IMR-90 (cell line): ENCODE data around the gene GGT6. TPM values are rescaled to one million over a fixed set of nuclear protein-coding genes. Genes with fewer than 3 reads are reported as not detected.
A peak's percentile ranks its signal among the peaks of the same experiment; 100 is the strongest.

ENCODE experiments used
- ATAC-seq: fragments of 200-7000 bp; cut with Tn5 transposase; 2 replicates; pipeline ENCODE4 v1.9.1; 2020; ENCODE audit warnings: low read depth, mild to moderate bottlenecking, moderate library complexity
- BruUV-seq: library from RNA; stranded (reverse); fragments of 400-500 nt; replicated peaks from 2 replicates; lab custom pipeline; 2021; lab: Mats Ljungman, UMichigan
- CTCF ChIA-PET: fragments of 300-600 bp; formaldehyde crosslinking; extraction: SDS; loops from one replicate; lab custom pipeline; 2021; ENCODE audit warnings: antibody characterized with exemption; lab: Yijun Ruan, JAX
- POLR2A ChIA-PET: fragments of 300-600 bp; sonication (Branson Sonifier 250); formaldehyde crosslinking; loops from one replicate; lab custom pipeline; 2022; ENCODE audit warnings: antibody characterized with exemption; ENCODE audit not compliant: unreplicated experiment; lab: Charles Lee
- DNase-seq: peaks from one replicate; pipeline ENCODE4 v3.0.0; 2013
- H2AFZ ChIP-seq: replicated peaks from 2 replicates; pipeline ENCODE3; 2013; ENCODE audit warnings: low read length, mild to moderate bottlenecking; ENCODE audit not compliant: poor library complexity
- H2AK5ac ChIP-seq: 2 replicates; pipeline ENCODE4 v1.6.1; 2013; ENCODE audit warnings: low read depth, low read length, inconsistent platforms
- H2AK9ac ChIP-seq: replicated peaks from 2 replicates; pipeline ENCODE3; 2013; ENCODE audit warnings: mild to moderate bottlenecking, low read depth, low read length, moderate library complexity; ENCODE audit not compliant: poor library complexity
- H2BK120ac ChIP-seq: 2 replicates; pipeline ENCODE4 v1.6.1; 2013; ENCODE audit warnings: low read depth, low read length, inconsistent platforms
- H2BK15ac ChIP-seq: 3 replicates; pipeline ENCODE4 v1.6.1; 2013; ENCODE audit warnings: low read depth, low read length, inconsistent platforms
- H2BK20ac ChIP-seq: 2 replicates; pipeline ENCODE4 v1.6.1; 2013; ENCODE audit warnings: low read depth, mild to moderate bottlenecking, inconsistent platforms, low read length, moderate library complexity
- H2BK5ac ChIP-seq: 2 replicates; pipeline ENCODE4 v1.6.1; 2013; ENCODE audit warnings: mild to moderate bottlenecking, low read depth, low read length, inconsistent platforms; ENCODE audit not compliant: poor library complexity, severe bottlenecking
- H3K14ac ChIP-seq: replicated peaks from 2 replicates; pipeline ENCODE4 v1.6.1; 2013; ENCODE audit warnings: low read depth, low read length, inconsistent platforms
- H3K18ac ChIP-seq: 2 replicates; pipeline ENCODE4 v1.6.1; 2013; ENCODE audit warnings: low read depth, low read length, control low read depth
- H3K23ac ChIP-seq: 2 replicates; pipeline ENCODE4 v1.6.1; 2013; ENCODE audit warnings: low read depth, low read length, inconsistent platforms
- H3K27ac ChIP-seq: 2 replicates; pipeline ENCODE4 v1.5.1; 2013; ENCODE audit warnings: mild to moderate bottlenecking, control low read depth, low read length; ENCODE audit not compliant: insufficient read depth
- H3K27me3 ChIP-seq: 2 replicates; pipeline ENCODE4 v1.6.1; 2013; ENCODE audit warnings: low read length; ENCODE audit not compliant: control insufficient read depth, insufficient read depth
- H3K36me3 ChIP-seq: 2 replicates; pipeline ENCODE4 v1.6.1; 2013; ENCODE audit warnings: low read length, mixed read lengths; ENCODE audit not compliant: control insufficient read depth, insufficient read depth
- H3K4ac ChIP-seq: 2 replicates; pipeline ENCODE4 v1.6.1; 2013; ENCODE audit warnings: low read depth, low read length, inconsistent platforms
- H3K4me1 ChIP-seq: 2 replicates; pipeline ENCODE4 v1.6.1; 2013; ENCODE audit warnings: low read length, mixed read lengths; ENCODE audit not compliant: control insufficient read depth, insufficient read depth
- H3K4me2 ChIP-seq: 2 replicates; pipeline ENCODE4 v1.6.1; 2013; ENCODE audit warnings: low read depth, mild to moderate bottlenecking, control low read depth, low read length, moderate library complexity
- H3K4me3 ChIP-seq: 2 replicates; pipeline ENCODE4 v1.5.1; 2013; ENCODE audit warnings: low read depth, mild to moderate bottlenecking, control low read depth, low read length, moderate library complexity; ENCODE audit not compliant: insufficient read depth
- H3K56ac ChIP-seq: 2 replicates; pipeline ENCODE4 v1.6.1; 2013; ENCODE audit warnings: low read length, inconsistent platforms; ENCODE audit not compliant: insufficient read depth; ENCODE audit errors: extremely low read depth
- H3K79me1 ChIP-seq, 2 experiments: 2 replicates each; pipeline ENCODE4 v1.6.1; 2013; ENCODE audit warnings: low read length in 2 of 2, inconsistent platforms in 1 of 2, low read depth in 1 of 2
- H3K9ac ChIP-seq: 2 replicates; pipeline ENCODE4 v1.6.1; 2013; ENCODE audit warnings: low read depth, low read length, control low read depth
- H3K9me1 ChIP-seq: 2 replicates; pipeline ENCODE4 v1.6.1; 2013; ENCODE audit warnings: low read length, inconsistent platforms; ENCODE audit not compliant: insufficient read depth
- H3K9me3 ChIP-seq: 2 replicates; pipeline ENCODE4 v1.6.1; 2013; ENCODE audit warnings: low read length; ENCODE audit not compliant: control insufficient read depth, insufficient read depth
- H4K20me1 ChIP-seq: 2 replicates; pipeline ENCODE4 v1.6.1; 2013; ENCODE audit warnings: low read length, inconsistent platforms; ENCODE audit not compliant: insufficient read depth
- H4K5ac ChIP-seq: 2 replicates; pipeline ENCODE4 v1.6.1; 2013; ENCODE audit warnings: mild to moderate bottlenecking, low read depth, low read length, control low read depth
- H4K8ac ChIP-seq, 2 experiments: 2 replicates each; pipeline ENCODE4 v1.6.1; 2013; ENCODE audit warnings: low read depth in 2 of 2, low read length in 2 of 2, control low read depth in 1 of 2, inconsistent platforms in 1 of 2
- H4K91ac ChIP-seq: 2 replicates; pipeline ENCODE4 v1.6.1; 2013; ENCODE audit warnings: low read depth, low read length, inconsistent platforms; ENCODE audit not compliant: insufficient read depth
- BHLHE40 ChIP-seq: fragments of 150-350 bp; IDR thresholded peaks from 2 replicates; pipeline ENCODE4 v1.6.1; 2016; ENCODE audit warnings: mild to moderate bottlenecking, low read depth, low read length
- CEBPB ChIP-seq: IDR thresholded peaks from 2 replicates; pipeline ENCODE4 v1.6.1; 2012; ENCODE audit warnings: low read depth, low read length, improper control_type of control experiment
- CHD1 ChIP-seq: IDR thresholded peaks from 2 replicates; pipeline ENCODE4 v1.6.1; 2012; ENCODE audit warnings: low read depth, low read length, improper control_type of control experiment
- CTCF ChIP-seq: conservative IDR thresholded peaks from 2 replicates; pipeline ENCODE4 v1.5.1; 2012; ENCODE audit warnings: mild to moderate bottlenecking, low read depth, low read length, improper control_type of control experiment
- FOS ChIP-seq: fragments of 150-350 bp; IDR thresholded peaks from 2 replicates; pipeline ENCODE4 v1.6.1; 2016; ENCODE audit warnings: low read depth, low read length
- MAFK ChIP-seq: IDR thresholded peaks from 2 replicates; pipeline ENCODE4 v1.6.1; 2012; ENCODE audit warnings: low read depth, low read length, improper control_type of control experiment
- MAZ ChIP-seq: IDR thresholded peaks from 2 replicates; pipeline ENCODE4 v1.6.1; 2012; ENCODE audit warnings: low read depth, mild to moderate bottlenecking, low read length, improper control_type of control experiment, moderate library complexity, borderline replicate concordance
- MXI1 ChIP-seq: IDR thresholded peaks from 2 replicates; pipeline ENCODE4 v1.6.1; 2012; ENCODE audit warnings: low read depth, mild to moderate bottlenecking, low read length, moderate library complexity, borderline replicate concordance
- NFE2L2 ChIP-seq: fragments of 150-350 bp; IDR thresholded peaks from 2 replicates; pipeline ENCODE4 v1.6.1; 2016; ENCODE audit warnings: low read depth, mild to moderate bottlenecking, low read length
- RAD21 ChIP-seq: IDR thresholded peaks from 2 replicates; pipeline ENCODE4 v1.6.1; 2012; ENCODE audit warnings: low read length, improper control_type of control experiment
- RCOR1 ChIP-seq: IDR thresholded peaks from 2 replicates; pipeline ENCODE4 v1.6.1; 2012; ENCODE audit warnings: mild to moderate bottlenecking, low read length, improper control_type of control experiment; ENCODE audit not compliant: insufficient replicate concordance
- RFX5 ChIP-seq: IDR thresholded peaks from 2 replicates; pipeline ENCODE4 v1.8.0; 2012; ENCODE audit warnings: low read depth, mild to moderate bottlenecking, low read length, moderate library complexity
- SMC3 ChIP-seq: fragments of 150-350 bp; IDR thresholded peaks from 2 replicates; pipeline ENCODE4 v1.6.1; 2016; ENCODE audit warnings: low read depth, mild to moderate bottlenecking, antibody characterized with exemption, low read length, moderate library complexity
- WGBS, 2 experiments: methylation state at CpG; one replicate each; pipeline versions ENCODE4 v1.1.5 to v1.1.7; 2013; ENCODE audit warnings: missing lambda C conversion rate in 2 of 2; ENCODE audit not compliant: insufficient read length in 1 of 2; ENCODE audit errors: extremely low coverage in 2 of 2; 5-methylcytosine and 5-hydroxymethylcytosine counted together
- dilution Hi-C: fragments of 300-500 bp; cut with HindIII; formaldehyde crosslinking; loops from one replicate; pipeline ENCODE4 v1.14.3; 2018; ENCODE audit warnings: low sequenced_read_pairs; ENCODE audit not compliant: unreplicated experiment
- in situ Hi-C: fragments of 300-500 bp; cut with MboI; formaldehyde crosslinking; loops from 3 replicates; pipeline ENCODE4 v1.14.3; 2019; ENCODE audit warnings: low sequenced_read_pairs, inconsistent platforms, mixed read lengths
- intact Hi-C: fragments of 100-400 bp; cut with micrococcal nuclease; formaldehyde crosslinking; loops from 2 replicates; pipeline ENCODE4 v1.10.0; 2022
- polyA plus RNA-seq, 3 experiments: library from polyadenylated mRNA; depleted of rRNA; stranded (reverse); fragments of >200 nt; gene quantifications; 2 replicates each; pipeline ENCODE4 v1.2.3, GENCODE V29; 2012; ENCODE audit warnings: low replicate concordance in 1 of 3
- total RNA-seq: library from RNA; depleted of rRNA; stranded (reverse); fragments of >200 nt; gene quantifications from 2 replicates; pipeline ENCODE4 v1.2.3, GENCODE V29; 2012
- TF ChIP-seq, protein P1 (sequence below): fragments of 150-350 bp; IDR thresholded peaks from 2 replicates; pipeline ENCODE4 v1.6.1; 2017; ENCODE audit warnings: mild to moderate bottlenecking, antibody characterized with exemption, low read length, low read depth
- TF ChIP-seq, protein P2 (sequence below): fragments of 150-350 bp; IDR thresholded peaks from 2 replicates; pipeline ENCODE4 v1.6.1; 2016; ENCODE audit warnings: low read depth, mild to moderate bottlenecking, low read length, moderate library complexity, borderline replicate concordance

GGT6 gene
- total and polyA plus RNA-seq, 2 of the 4 experiments (the other 2 are of a cell fraction): not detected

DNA sequence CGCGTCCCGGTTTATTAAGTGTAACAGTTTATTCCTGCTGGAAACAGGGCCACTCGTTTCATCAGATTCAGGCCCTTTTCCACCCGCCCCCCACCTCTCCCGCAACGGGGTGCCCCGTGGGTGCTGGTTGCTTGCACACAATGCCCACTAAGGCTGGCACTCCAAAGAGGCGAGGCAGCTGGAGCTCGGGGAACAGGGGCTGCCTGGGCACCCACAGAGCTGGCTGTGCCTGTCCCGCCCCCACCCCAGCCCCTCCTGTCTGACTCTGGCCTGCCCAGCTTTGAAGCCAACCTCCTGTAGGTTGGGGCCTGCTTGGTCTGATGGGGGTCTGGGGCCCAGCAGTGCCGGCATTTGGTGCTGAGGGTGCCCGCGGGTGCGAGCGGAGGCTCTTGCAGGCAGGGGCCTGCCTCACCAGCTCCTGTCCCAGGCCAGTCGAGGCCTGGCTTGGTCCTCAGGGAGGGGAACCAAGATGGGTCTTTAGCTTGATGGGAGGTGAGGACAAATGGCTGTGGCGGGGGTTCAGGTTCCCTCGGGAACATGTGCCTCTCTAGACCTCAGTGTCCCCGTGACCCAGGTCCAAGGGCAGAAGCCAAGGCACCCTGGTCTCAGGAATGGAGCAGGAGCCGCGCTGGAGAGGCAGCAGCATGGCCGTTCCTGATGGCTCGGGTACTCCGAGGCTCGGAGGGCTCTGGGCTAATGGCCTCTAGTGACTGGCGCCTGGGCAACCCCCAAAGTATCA lies 25.3 kb downstream of the GGT6 start:
- H3K14ac ChIP-seq: no peak overlapping the region
- H3K79me1 ChIP-seq: no peaks in the 10 kb centered on the region
- DNase-seq (no peak), ATAC-seq (no peak)
- no peak overlapping the region for H3K56ac ChIP-seq
- H3K27ac ChIP-seq: no peak overlapping the region
- no peak overlapping the region for H3K4me3 ChIP-seq
- H4K20me1 ChIP-seq: peaks cover 9% of the 10 kb centered on the region
- intact Hi-C loops: loop anchor here (5.0 kb wide), 1 partner anchor 113 kb away; no protein-coding TSS in a partner anchor
- in situ Hi-C loops: no loop called here
- H2BK120ac ChIP-seq: no peak overlapping the region
- H3K27me3 ChIP-seq: peaks cover 6% of the 10 kb centered on the region; the same call in 1 of the 2 replicates
- H4K8ac ChIP-seq: no peak overlapping the region
- peak overlapping the region; percentile 5 for H2AK9ac ChIP-seq
- BruUV-seq: no TSS peak
- H4K91ac ChIP-seq: no peak overlapping the region
- no peak overlapping the region for H3K9ac ChIP-seq
- H3K4ac ChIP-seq: no peak overlapping the region
- no peak overlapping the region for H2BK15ac ChIP-seq
- H2AK5ac ChIP-seq: no peak overlapping the region
- WGBS, 2 experiments: 78% methylated on average over 9 of the region's 27 CpGs; no CpG with 5 or more reads in 1 of the 2 experiments
- H3K4me1 ChIP-seq: peaks cover 3% of the 10 kb centered on the region; the same call in 1 of the 2 replicates
- ChIA-PET CTCF (no interaction called here), POLR2A (no interaction called here)
- no peak overlapping the region for H3K23ac ChIP-seq
- H3K9me3 ChIP-seq: no peaks in the 10 kb centered on the region
- no peak overlapping the region for H3K18ac ChIP-seq
- H2BK20ac ChIP-seq: no peak overlapping the region
- no peaks in the 10 kb centered on the region for H3K9me1 ChIP-seq
- H3K36me3 ChIP-seq: peaks cover 22% of the 10 kb centered on the region
- H3K4me2 ChIP-seq: no peak overlapping the region
- dilution Hi-C loops: no loop called here
- H2BK5ac ChIP-seq: no peak overlapping the region
- no peak overlapping the region for H2AFZ ChIP-seq
- no peak overlapping the region for H4K5ac ChIP-seq
- no peak for TF ChIP-seq MXI1
- TF ChIP-seq MAZ: no peak
- no peak for TF ChIP-seq NFE2L2
- no peak for TF ChIP-seq MAFK
- no peak for TF ChIP-seq SMC3
- TF ChIP-seq RFX5: no peak
- TF ChIP-seq BHLHE40: no peak
- TF ChIP-seq FOS: no peak
- TF ChIP-seq, protein P1, sequence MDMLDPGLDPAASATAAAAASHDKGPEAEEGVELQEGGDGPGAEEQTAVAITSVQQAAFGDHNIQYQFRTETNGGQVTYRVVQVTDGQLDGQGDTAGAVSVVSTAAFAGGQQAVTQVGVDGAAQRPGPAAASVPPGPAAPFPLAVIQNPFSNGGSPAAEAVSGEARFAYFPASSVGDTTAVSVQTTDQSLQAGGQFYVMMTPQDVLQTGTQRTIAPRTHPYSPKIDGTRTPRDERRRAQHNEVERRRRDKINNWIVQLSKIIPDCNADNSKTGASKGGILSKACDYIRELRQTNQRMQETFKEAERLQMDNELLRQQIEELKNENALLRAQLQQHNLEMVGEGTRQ: no peak
- TF ChIP-seq, protein P2, sequence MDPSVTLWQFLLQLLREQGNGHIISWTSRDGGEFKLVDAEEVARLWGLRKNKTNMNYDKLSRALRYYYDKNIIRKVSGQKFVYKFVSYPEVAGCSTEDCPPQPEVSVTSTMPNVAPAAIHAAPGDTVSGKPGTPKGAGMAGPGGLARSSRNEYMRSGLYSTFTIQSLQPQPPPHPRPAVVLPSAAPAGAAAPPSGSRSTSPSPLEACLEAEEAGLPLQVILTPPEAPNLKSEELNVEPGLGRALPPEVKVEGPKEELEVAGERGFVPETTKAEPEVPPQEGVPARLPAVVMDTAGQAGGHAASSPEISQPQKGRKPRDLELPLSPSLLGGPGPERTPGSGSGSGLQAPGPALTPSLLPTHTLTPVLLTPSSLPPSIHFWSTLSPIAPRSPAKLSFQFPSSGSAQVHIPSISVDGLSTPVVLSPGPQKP: no peak
- TF ChIP-seq CTCF: no peak
- no peak for TF ChIP-seq CHD1
- TF ChIP-seq RAD21: no peak
- no peak for TF ChIP-seq RCOR1
- no peak for TF ChIP-seq CEBPB
